Stimulated activated CD4-positive, alpha-beta T cell treated with anti-CD3 and anti-CD28 coated beads, Interleukin-15, amount 100 ng/mL, for 24 hours (primary cell): Measurements from ENCODE around the gene ERCC6.

ENCODE experiments used
- DNase-seq: peaks from one replicate; pipeline ENCODE4 v3.0.0-alpha.2; 2020

The ERCC6 gene

DNA sequence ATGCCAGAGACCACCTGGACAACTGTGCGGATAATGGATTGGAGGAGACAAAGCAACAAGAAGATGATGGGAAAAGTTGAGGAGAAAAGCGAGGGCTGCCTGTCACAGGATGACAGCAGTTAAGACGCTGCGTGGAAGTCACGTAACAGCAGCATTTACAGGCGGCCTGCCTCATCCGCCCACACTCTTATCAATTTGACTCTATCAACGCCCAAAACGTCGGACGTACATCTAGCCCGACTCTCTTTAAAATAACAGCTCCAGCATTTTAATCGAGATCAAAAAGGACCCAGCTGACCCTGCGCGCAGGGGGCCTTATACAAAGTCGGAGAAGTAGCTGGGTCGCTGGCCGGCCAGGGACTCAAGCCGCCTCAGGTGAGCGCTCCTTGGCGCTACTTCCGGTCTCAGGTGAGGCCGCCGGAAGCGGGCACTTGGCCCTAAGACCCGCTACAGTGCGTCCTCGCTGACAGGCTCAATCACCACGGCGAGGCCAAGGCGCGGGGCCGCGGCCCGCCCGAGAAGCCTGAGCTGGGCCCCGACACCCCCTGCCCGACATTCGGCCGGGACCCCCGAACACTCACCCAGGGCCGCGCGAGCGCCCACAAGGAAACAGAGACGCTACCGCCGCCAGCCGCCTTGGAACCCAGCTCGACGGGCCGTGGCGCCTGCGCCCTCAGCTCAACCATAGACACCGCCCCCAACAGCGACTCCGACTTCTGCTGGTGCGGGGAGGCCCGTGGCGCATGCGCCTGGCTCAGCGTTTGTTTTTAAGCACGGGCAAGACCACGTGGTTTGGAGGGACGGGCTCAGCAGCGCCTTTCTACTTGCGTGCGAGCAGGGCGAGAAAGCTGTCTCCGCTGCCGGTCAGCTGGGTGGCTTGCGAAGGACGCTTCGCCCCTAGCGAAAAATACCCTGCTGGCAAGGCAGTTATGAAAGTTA lies at the start of gene ERCC6:
TSS of gene ERCC6 (minus strand) at position 741 of the 939 bp plus-strand sequence.
- DNase-seq = peak; percentile 98

DNA sequence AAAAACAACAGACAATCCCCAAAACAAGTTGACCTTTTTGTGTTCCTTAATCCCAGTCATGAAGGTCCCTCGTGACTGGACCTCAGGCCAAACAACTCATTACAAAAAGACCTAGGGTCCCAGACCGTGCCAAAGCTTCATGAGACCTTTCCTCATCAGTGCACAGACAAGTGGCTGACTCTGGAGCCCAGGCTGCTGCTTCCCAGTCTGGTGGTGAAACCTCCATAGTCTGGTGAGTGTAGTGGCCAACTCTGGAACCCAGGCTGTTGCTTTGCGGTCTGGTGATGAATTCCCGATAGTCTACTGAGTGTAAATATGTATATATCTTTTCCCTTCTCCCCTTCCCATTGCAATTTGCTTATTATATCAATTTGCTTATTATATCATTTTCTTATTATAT lies 49.1 kb upstream of the ERCC6 start:
- DNase-seq = no peak

DNA sequence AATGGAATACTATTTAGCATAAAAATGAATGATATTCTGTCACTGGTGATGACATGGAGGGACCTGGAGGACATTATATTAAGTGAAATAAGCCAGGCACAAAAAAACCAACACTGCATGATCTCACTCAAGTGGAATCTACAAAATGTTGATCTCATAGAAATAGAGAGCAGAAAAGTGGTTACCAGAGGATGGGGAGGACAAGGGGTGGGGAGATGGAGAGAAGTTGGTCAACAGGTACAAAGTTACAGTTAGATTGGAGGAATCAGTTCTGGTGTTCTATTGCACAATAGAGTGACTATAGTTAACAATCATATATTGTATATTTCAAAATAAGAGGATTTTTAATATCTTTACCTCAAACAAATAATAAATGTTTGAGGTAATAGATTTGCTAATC lies 46.5 kb upstream of the ERCC6 start:
- DNase-seq = no peak

DNA sequence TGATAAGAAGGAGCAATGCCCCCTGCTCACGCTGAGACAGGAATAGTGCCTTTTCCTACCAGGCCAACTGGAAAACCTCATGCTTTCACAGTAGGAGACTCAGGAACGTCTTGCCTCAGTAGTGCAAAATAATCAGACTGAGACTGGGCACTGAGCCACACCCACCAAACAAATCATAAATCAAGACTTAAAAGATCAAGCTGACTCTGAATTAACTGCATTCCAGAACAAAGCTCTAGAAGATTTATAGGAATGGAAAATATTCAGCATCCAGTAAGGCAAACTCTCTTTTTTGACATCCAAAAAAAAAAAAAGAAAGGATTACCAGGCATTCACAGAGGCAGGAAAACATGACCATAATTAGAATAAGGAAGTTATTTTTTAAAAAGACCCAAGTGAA lies 40.7 kb upstream of the ERCC6 start:
- DNase-seq = no peak

DNA sequence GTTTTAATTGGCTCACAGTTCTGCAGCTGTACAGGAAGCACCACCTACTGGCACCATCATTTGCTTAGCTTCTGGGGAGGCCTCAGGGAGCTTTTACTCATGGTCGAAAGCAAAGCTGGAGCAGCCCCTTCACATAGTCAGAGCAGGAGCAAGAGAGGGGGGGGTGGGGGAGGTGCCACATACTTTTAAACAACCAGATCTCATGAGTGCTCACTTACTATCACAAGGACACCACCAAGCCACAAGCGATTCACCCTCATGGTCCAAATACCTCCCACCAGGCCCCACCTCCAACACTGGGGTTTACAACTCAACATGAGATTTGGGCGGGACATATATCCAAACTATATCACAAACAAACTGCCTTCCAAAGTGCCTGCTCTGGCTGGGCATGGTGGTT lies 39.5 kb upstream of the ERCC6 start:
- DNase-seq = no peak

DNA sequence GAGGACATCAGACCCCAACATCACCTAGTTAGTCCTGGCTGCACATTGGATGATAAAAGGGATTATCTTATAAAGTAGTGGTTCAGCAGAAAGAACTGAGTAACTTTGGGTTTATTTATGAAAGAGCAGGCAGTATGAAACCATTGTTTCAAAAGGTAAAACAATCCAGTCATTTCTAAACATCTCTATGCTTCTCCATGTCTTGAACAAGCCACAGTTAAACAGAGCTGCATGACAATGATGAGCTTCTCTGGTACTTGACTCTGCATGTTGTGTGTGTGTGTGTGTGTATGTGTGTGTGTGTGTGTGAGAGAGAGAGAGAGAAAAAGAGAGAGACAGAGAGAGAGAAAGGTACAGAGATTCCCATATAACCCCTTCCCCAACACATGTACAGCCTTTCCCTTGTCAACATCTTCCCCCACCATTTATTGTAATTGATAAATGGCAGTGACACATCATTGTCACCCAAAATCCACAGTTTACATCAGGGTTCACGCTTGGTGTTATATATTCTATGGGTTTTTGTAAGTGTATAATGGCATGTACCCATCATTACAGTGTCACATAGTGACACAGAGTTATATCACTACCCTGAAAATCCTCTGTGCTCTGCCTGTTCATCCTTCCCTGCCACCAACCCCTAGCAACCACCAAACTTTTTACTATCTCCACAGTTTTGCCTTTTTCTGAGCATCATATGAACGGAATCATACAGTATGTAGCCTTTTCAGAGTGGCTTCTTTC lies 38.4 kb upstream of the ERCC6 start:
- no peak for DNase-seq

DNA sequence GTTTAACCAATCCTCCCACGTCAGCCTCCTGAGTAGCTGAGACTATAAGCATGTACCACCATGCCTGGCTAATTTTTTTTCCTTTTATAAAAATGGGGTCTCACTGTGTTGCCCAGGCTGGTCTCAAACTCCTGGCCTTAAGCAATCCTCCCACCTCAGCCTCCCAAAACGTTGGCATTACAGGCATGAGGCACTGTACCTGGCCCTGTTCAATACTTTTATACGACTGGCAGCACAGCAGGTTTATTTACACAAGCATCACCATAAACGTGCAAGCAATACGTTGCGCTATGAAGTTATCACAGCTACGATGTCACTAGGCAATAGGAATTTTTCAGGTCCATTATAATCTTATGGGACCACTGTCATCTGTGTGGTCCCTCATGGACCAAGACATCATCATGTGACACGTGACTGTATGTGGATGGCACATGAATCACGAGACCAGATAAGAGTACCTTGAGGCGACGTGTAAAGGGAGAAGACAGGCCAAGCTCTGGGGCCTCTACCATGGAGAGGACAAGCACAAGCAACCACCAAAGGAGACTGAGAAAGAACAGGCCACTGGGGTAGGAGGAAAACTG lies 36.7 kb upstream of the ERCC6 start:
- DNase-seq = no peak

DNA sequence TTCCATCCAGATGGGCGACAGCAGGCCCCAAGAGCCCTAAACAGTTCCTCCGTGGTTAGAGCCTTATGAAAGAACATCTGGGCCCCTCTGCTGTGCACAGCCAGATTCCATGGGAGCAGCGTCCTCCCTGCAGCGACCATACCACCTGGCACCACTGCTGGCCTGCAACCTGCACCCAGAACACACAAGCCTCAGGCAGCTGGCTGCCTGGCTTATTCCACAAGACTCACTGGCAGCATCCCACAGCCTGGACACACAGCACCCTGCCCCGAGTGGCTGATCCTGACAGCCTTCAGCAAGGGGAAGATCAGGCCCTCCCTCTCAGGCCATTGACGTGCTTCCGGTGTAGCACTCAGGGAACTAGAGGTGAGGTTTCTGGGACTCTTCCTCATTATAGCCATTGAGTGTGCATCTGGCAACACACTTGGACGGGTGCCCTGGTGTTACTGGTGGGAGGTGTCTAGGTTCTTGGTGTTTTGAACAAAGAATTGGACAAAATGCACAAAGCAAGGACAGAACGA lies 33.7 kb upstream of the ERCC6 start:
- DNase-seq = no peak

DNA sequence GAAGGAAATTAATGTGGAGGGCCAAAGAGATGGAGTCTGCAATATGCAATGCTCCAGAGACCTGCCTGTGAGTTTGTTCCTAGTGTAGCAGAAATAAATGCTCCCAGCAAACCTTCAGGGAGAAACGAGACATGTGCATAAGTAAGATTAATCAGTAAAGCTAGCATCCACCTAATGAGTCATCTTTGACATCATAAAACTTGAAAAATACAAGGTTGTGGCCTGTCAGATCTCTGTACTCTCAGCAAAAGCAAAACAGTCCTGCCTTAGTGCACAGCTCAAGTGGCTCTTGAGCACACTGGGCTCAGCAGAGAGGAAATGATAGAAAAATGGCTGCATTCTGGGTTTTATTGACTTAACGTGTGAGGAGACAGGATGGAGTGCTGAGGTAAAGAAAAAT lies 32.5 kb upstream of the ERCC6 start:
- no peak for DNase-seq

DNA sequence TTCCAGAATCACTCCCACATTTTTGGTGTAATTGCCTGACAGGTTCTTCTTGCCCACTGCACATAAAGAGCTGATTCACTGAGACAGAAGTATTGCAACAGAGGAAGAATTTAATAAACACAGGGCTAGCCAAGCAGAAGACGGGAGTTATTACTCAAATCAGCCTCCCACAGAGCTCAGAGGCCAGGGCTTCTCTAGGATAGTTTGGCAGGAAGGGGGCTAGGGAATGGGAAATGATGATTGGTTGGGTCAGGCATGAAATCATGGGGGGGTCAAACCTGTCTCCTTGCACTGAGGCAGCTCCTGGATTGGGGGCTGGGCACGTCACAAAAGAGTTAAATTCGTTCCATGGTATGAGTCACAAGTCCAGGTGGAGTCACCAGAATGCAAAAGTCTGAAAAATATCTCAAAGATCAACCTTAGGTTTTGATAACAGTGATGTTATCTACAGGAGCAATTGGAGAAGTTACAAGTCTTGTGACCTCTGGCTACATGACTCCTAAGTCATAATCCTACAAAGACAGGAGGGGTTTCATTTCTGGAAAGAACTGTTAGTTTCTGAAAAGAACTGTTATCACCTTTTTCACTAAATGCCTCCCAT lies 30.2 kb upstream of the ERCC6 start:
- no peak for DNase-seq

DNA sequence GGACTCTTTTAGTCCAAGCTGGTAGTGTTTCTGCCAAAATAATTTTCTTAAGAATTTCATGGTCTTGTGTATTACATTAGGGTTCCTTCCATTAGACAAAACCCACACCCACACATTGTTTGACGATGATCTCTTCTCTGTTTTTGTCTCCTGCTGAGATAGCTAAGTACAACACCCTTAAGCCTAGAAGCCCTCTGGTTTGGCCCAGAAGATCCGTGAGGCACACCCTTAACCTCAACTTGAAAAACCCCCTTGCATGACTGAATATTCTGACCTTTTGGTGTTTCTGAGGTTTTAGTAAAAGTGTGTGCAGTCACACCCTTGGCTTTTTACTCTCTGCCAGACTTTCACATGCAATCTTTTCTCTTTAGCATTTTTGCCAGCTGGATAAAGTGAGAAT lies 29.3 kb upstream of the ERCC6 start:
- DNase-seq = no peak

DNA sequence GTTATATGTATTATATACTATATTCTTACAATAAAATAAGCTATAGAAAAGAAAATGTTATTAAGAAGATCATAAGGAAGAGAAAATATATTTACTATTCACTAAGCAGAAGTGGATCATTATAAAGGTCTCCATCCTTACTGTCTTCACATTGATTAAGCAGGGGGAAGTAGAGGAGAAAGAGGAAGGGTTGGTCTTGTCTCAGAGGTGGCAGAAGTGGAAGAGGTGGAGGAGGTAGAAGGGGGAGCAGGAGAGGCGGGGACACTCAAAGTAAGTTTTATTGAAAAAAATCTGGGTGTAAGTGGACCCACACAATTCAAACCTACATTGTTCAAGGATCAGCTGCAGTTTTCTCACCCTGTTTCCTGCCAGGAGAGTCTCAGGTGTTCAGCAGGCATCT lies 28.9 kb upstream of the ERCC6 start:
- no peak for DNase-seq

DNA sequence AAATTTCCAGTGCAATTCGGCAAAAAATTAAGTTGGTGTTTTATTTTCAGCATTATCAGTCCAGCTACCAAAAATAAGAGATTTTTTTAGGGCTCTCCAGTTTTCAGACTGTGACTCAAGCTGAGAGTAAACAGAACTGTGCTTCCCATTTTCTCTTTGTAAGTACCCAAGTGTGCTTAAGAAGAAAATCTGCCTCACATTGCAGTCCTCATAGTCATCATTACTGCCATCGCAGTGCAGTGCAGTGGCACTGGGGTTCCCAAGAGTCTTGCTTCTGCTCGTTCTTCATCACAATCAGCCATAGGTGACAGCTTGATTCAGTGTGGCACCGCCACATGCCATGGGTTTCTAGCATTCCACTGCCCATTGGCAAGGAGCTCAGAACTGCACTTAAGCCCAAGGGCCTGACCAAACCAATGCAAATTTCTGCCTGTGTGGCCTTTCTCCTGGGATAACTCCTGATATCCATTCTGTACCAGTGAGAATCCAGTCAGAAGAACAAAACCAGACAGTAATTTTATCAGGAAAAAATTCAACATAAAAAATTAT lies 25.6 kb upstream of the ERCC6 start:
- DNase-seq = no peak

DNA sequence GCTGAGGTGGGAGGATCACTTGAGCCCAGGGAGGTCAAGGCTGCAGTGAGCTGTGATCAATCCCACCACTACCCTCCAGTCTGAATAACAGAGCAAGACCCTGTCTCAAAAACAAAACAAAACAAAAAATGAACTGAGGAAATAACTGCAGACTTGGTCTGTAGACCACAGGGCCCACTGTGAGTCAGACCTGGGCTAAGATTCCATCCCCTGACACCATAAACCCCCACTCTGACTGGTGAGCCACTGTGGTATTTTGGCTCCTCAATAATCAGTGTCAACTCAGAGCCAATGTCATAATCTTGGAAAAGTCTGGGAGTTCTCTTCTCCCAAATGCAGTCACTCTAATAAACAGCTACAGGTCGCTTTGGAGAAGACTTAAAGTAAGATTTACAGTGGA lies 24.0 kb upstream of the ERCC6 start:
- DNase-seq = no peak

DNA sequence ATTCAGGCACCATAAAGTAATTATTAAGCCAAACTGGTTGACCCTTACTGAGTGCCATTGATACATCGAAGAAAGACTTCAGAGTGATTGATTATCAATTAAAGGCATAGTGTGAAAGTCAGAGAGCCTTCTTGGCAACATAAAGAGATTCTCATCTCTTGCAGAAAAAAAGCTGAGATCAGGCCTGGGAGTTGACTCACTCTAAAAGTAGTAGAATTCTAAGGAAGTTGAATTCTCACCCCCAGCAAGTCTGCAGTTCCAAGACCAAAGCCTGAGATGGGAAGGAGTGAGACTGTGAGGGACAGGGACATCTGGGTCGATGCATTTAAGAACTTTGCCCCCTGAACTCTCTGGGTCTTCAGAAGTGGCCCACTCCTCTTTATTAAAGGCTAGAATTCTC lies 21.6 kb upstream of the ERCC6 start:
- DNase-seq = no peak

DNA sequence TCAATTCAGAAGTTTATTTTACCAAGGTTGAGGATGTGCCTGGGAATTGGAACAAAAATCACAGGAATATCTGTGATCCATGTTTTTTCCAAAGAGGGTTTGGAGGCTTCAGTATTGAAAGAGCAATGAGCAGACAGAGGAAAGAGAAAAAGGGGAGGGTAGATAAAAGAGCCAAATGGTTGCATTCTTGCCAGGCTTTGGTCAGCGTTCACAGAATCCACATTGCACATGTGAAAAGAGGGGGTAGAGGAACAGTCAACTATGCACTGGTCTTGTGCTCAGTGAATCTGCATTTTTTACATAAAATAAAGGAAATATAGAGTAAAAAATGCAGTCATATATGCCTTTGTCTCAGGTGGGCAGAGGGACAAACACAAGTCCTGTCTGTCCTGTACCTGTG lies 20.6 kb upstream of the ERCC6 start:
- DNase-seq = no peak

DNA sequence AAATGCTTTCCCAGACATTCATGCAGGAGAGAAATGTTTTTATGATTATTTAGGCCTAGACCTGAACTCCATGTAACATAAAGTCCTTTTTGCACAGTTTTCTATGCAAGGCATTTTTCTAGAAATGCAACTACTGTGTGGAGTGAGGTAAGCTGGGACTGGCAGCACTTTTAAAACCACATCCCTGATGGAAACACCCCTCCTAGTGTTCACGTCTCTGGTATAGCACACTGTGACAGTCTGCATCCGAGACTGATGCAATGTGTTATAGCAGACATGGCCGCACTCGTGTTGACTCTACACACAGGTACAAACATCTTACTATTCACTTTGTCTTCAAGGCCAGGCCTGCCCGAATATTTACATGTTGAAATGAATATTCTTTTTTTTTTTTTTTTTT lies 19.3 kb upstream of the ERCC6 start:
- DNase-seq = no peak

DNA sequence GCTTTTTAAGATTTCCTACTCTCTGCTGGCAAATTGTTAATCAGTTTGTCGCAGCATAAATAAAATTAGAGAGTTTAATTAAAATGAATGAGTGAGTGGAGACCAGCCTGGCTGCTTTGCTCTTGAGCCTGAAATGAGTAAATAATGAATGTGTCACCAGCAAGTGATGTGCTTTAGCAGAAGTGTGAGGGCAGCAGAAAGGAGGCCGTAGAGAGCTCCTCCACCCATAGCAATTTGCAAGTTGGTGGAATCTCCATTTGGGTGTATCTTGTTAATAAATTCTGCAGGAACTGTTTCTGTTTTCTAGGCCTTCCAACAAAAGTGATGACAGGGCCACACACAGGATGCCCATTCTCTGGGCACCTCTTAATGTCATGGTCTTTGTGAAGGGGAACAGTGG lies 18.8 kb upstream of the ERCC6 start:
- no peak for DNase-seq

DNA sequence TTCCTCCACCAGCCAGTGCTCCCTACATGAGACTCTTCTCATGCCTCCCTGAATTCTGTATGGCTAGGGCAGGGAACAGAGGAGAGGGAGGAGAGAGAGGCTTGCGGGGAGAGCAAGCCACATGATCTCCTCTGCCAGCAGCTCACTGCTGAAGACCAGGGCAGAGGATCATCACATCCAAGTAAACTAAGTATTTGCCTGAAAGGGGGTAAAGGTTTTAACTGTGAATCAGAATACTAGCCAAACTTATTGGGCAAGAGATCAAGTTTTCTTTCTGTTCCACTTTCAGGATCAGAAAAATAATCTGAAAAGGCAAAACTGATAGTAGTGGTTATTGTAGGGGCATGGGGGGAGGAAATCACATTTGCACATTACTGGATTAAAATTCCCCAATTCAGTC lies 17.8 kb upstream of the ERCC6 start:
- DNase-seq = no peak

DNA sequence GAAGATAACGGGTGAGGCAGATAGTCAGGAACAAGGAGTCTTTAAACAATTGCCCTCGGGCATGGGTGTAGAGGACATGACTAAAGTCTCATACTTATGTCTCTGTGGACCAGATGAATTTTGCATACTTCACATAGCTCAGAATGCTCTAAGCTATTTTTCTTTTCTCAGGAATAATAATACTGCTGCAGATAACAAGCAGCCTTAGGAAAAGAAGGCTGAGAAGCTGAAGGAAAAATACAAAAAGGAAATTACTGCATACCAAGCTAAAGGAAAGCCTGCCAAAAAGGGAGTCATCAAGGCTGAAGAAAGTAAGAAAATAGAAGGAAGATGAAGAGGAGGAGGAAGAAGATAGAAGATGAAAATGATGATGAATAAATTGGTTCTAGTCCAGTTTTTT lies 13.4 kb upstream of the ERCC6 start:
- DNase-seq = no peak

DNA sequence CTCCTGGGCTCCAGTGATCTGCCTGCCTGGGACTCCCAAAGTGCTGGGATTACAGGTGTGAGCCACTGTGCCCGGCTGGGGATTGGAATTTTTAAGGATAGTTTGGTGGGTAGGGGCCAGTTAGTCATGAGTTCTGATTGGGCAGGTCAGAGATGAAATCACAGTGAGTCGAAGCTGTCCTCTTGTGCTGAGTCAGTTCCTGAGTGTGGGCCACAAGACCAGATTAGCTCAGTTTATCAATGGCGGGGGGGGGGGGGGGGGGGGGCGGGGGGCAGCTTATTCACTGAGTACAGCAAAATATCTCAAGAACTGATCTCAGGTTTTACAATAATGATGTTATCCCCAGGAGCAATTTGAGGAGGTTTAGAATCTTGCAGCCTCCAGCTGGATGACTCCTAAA lies 11.6 kb upstream of the ERCC6 start:
- no peak for DNase-seq

DNA sequence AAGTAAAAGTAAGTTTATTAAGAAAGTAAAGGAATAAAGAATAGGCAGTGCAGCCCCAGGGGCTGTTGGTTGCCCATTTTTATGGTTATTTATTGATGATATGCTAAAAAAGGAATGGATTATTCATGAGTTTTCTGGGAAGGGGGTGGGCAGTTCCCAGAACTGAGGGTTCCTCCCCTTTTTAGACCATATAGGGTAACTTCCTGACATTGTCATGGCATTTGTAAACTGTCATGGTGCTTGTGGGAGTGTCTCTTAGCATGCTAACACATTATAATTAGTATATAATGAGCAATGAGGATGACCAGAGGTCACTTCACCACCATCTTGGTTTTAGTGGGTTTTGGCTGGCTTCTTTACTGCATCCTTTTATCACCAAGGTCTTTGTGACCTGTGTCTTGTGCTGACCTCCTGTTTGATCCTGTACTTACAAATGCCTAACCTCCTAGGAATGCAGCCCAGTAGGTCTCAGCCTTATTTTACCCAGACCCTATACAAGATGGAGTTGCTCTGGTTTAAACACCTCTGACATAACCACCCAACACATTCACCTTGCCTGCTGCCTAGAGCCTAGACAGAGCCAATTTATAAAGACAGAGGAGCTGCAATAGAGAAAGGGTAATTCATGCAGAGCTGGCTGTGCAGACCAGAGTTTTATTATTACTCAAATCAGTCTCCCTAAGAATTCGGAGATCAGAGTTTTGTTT lies 10.9 kb upstream of the ERCC6 start:
- DNase-seq = no peak
